Stimulated activated naive B cell treated with anti-CD40 and anti-IgM and Interleukin-4, amounts not matched to agents 10 μg/mL and 1 μg/mL and 100 μg/mL, for 72 hours (primary cell): ENCODE measurements around the gene DGKG.

Experiments used
- ATAC-seq, 2 donors: fragments of 150-1000 bp; cut with Tn5 transposase; replicated peaks; 2 replicates each; pipeline ENCODE4 v1.10.0; 2021; ENCODE audit warnings: moderate library complexity in 1 of 2
- DNase-seq: peaks from one replicate; pipeline ENCODE4 v3.0.0; 2021
- H3K27ac Mint-ChIP-seq: one replicate; pipeline ENCODE4 v1.8.0; 2022; ENCODE audit warnings: mild to moderate bottlenecking, mixed read lengths
- H3K27me3 Mint-ChIP-seq, 2 donors: one replicate each; pipeline ENCODE4 v1.8.0; 2022; ENCODE audit warnings: mixed read lengths in 2 of 2
- H3K36me3 Mint-ChIP-seq, 2 donors: one replicate each; pipeline ENCODE4 v1.8.0; 2022; ENCODE audit warnings: mixed read lengths in 2 of 2, mild to moderate bottlenecking in 1 of 2
- H3K4me1 Mint-ChIP-seq, 2 donors: one replicate each; pipeline ENCODE4 v1.8.0; 2022; ENCODE audit warnings: mixed read lengths in 2 of 2, mild to moderate bottlenecking in 1 of 2
- H3K4me3 Mint-ChIP-seq, 2 donors: one replicate each; pipeline ENCODE4 v1.8.0; 2022; ENCODE audit warnings: mild to moderate bottlenecking in 2 of 2, mixed read lengths in 2 of 2, moderate library complexity in 1 of 2
- H3K9me3 Mint-ChIP-seq, 2 donors: one replicate each; pipeline ENCODE4 v1.8.0; 2022; ENCODE audit warnings: mixed read lengths in 2 of 2, mild to moderate bottlenecking in 1 of 2

DGKG gene

GRCh38 chr3:186286114-186286513 lies 75.9 kb downstream of the DGKG start:
- peaks cover 0 to 7% of the 10 kb centered on the region in 2 donors for H3K36me3 Mint-ChIP-seq

GRCh38 chr3:186284661-186285060 lies 77.4 kb downstream of the DGKG start:
- no peak overlapping the region for H3K27ac Mint-ChIP-seq
- no peak for ATAC-seq
- H3K4me1 Mint-ChIP-seq, result peaks cover 11 to 15% of the 10 kb centered on the region in 2 donors
- peaks cover 5 to 8% of the 10 kb centered on the region in 2 donors for H3K27me3 Mint-ChIP-seq
- H3K36me3 Mint-ChIP-seq, result peaks cover 0 to 7% of the 10 kb centered on the region in 2 donors
- no peak for DNase-seq
- H3K9me3 Mint-ChIP-seq, result no peaks in the 10 kb centered on the region
- no peak overlapping the region for H3K4me3 Mint-ChIP-seq

More at GRCh38 chr3:186286114-186286513, 75.9 kb downstream of the DGKG start:
- Mint-ChIP-seq H3K4me1 (peaks cover 1 to 2% of the 10 kb centered on the region in 2 donors), H3K27me3 (peaks cover 5 to 8% of the 10 kb centered on the region in 2 donors), H3K9me3 (no peaks in the 10 kb centered on the region), H3K4me3 (no peak overlapping the region), H3K27ac (no peak overlapping the region)
- ATAC-seq (no peak), DNase-seq (no peak)

- ATAC-seq, result no peak
- no peak overlapping the region for H3K27ac Mint-ChIP-seq
- H3K9me3 Mint-ChIP-seq, result no peaks in the 10 kb centered on the region
- H3K27me3 Mint-ChIP-seq, result peaks cover 5 to 8% of the 10 kb centered on the region in 2 donors
- no peak for DNase-seq
- H3K4me1 Mint-ChIP-seq, result peaks cover 11 to 17% of the 10 kb centered on the region in 2 donors
- H3K4me3 Mint-ChIP-seq, result no peak overlapping the region
- peaks cover 0 to 4% of the 10 kb centered on the region in 2 donors for H3K36me3 Mint-ChIP-seq
Observed at GRCh38 chr3:186284349-186284652, 77.7 kb downstream of the DGKG start.

- DNase-seq (no peak), ATAC-seq (no peak)
- H3K27me3 Mint-ChIP-seq, result peaks cover 5 to 8% of the 10 kb centered on the region in 2 donors
- peaks cover 11 to 17% of the 10 kb centered on the region in 2 donors for H3K4me1 Mint-ChIP-seq
- H3K36me3 Mint-ChIP-seq, result peaks cover 0 to 4% of the 10 kb centered on the region in 2 donors
- no peak overlapping the region for H3K27ac Mint-ChIP-seq
- no peaks in the 10 kb centered on the region for H3K9me3 Mint-ChIP-seq
- H3K4me3 Mint-ChIP-seq, result no peak overlapping the region
Observed at GRCh38 chr3:186283651-186284348, 78.2 kb downstream of the DGKG start.

- Mint-ChIP-seq H3K27me3 (peaks cover 5 to 11% of the 10 kb centered on the region in 2 donors), H3K9me3 (no peaks in the 10 kb centered on the region), H3K4me1 (peaks cover 11 to 17% of the 10 kb centered on the region in 2 donors), H3K36me3 (peaks cover 0 to 4% of the 10 kb centered on the region in 2 donors), H3K4me3 (no peak overlapping the region), H3K27ac (no peak overlapping the region)
- ATAC-seq, result no peak
- no peak for DNase-seq
Observed at GRCh38 chr3:186283096-186283495, 78.9 kb downstream of the DGKG start.

- peaks cover 5 to 12% of the 10 kb centered on the region in 2 donors for H3K27me3 Mint-ChIP-seq
- H3K27ac Mint-ChIP-seq, result no peak overlapping the region
- H3K36me3 Mint-ChIP-seq, result peaks cover 0 to 4% of the 10 kb centered on the region in 2 donors
- H3K9me3 Mint-ChIP-seq, result no peaks in the 10 kb centered on the region
- H3K4me1 Mint-ChIP-seq, result peaks cover 11 to 17% of the 10 kb centered on the region in 2 donors
- ATAC-seq, result no peak
- no peak for DNase-seq
- no peak overlapping the region for H3K4me3 Mint-ChIP-seq
Observed at GRCh38 chr3:186281176-186281575, 80.9 kb downstream of the DGKG start.

GRCh38 chr3:186280737-186281136 lies 81.3 kb downstream of the DGKG start:
- Mint-ChIP-seq H3K36me3 (peaks cover 0 to under 1% of the 10 kb centered on the region in 2 donors), H3K4me3 (no peak overlapping the region), H3K27me3 (peaks cover under 1 to 9% of the 10 kb centered on the region in 2 donors), H3K9me3 (no peaks in the 10 kb centered on the region), H3K4me1 (peaks cover 11 to 17% of the 10 kb centered on the region in 2 donors), H3K27ac (peak overlapping the region; percentile 51)
- DNase-seq (no peak), ATAC-seq (no peak)

GRCh38 chr3:186277268-186277909 lies 84.6 kb downstream of the DGKG start:
- H3K27ac Mint-ChIP-seq, result no peak overlapping the region
- peaks cover 11 to 17% of the 10 kb centered on the region in 2 donors for H3K4me1 Mint-ChIP-seq
- H3K36me3 Mint-ChIP-seq, result no peaks in the 10 kb centered on the region
- H3K27me3 Mint-ChIP-seq, result peaks cover 6 to 8% of the 10 kb centered on the region in 2 donors
- no peak overlapping the region for H3K4me3 Mint-ChIP-seq
- no peaks in the 10 kb centered on the region for H3K9me3 Mint-ChIP-seq
- DNase-seq (no peak), ATAC-seq (no peak)

GRCh38 chr3:186275436-186275835 lies 86.6 kb downstream of the DGKG start:
- Mint-ChIP-seq H3K4me3 (no peak overlapping the region), H3K36me3 (no peaks in the 10 kb centered on the region), H3K4me1 (peaks cover 3 to 9% of the 10 kb centered on the region in 2 donors), H3K9me3 (no peaks in the 10 kb centered on the region), H3K27me3 (peaks cover 8 to 13% of the 10 kb centered on the region in 2 donors), H3K27ac (no peak overlapping the region)
- ATAC-seq, result no peak
- DNase-seq, result no peak

- DNase-seq, result no peak
- peaks cover 8 to 13% of the 10 kb centered on the region in 2 donors for H3K27me3 Mint-ChIP-seq
- H3K27ac Mint-ChIP-seq, result no peak overlapping the region
- no peak for ATAC-seq
- H3K9me3 Mint-ChIP-seq, result no peaks in the 10 kb centered on the region
- no peaks in the 10 kb centered on the region for H3K4me1 Mint-ChIP-seq
- H3K4me3 Mint-ChIP-seq, result no peak overlapping the region
- no peaks in the 10 kb centered on the region for H3K36me3 Mint-ChIP-seq
Observed at GRCh38 chr3:186273586-186273985, 88.4 kb downstream of the DGKG start.

- no peaks in the 10 kb centered on the region for H3K36me3 Mint-ChIP-seq
Observed at GRCh38 chr3:186270701-186271100, 91.3 kb downstream of the DGKG start.

GRCh38 chr3:186268616-186269448 lies 93.2 kb downstream of the DGKG start:
- DNase-seq (no peak), ATAC-seq (no peak)
- Mint-ChIP-seq H3K36me3 (no peaks in the 10 kb centered on the region), H3K9me3 (no peaks in the 10 kb centered on the region), H3K4me3 (no peak overlapping the region), H3K27me3 (peaks cover 9 to 20% of the 10 kb centered on the region in 2 donors), H3K27ac (no peak overlapping the region), H3K4me1 (no peaks in the 10 kb centered on the region)

More at GRCh38 chr3:186270701-186271100, 91.3 kb downstream of the DGKG start:
- no peak for DNase-seq
- no peaks in the 10 kb centered on the region for H3K9me3 Mint-ChIP-seq
- H3K4me3 Mint-ChIP-seq, result no peak overlapping the region
- no peak overlapping the region for H3K27ac Mint-ChIP-seq
- no peak for ATAC-seq
- peaks cover 9 to 23% of the 10 kb centered on the region in 2 donors for H3K27me3 Mint-ChIP-seq
- no peaks in the 10 kb centered on the region for H3K4me1 Mint-ChIP-seq

GRCh38 chr3:186267758-186268157 lies 94.3 kb downstream of the DGKG start:
- no peak for DNase-seq
- Mint-ChIP-seq H3K27me3 (peaks cover 9 to 19% of the 10 kb centered on the region in 2 donors), H3K4me1 (no peaks in the 10 kb centered on the region), H3K4me3 (no peak overlapping the region), H3K27ac (no peak overlapping the region), H3K36me3 (no peaks in the 10 kb centered on the region), H3K9me3 (no peaks in the 10 kb centered on the region)
- ATAC-seq, result no peak

- DNase-seq (no peak), ATAC-seq (no peak)
- H3K4me3 Mint-ChIP-seq, result no peak overlapping the region
- no peak overlapping the region for H3K27ac Mint-ChIP-seq
- peaks cover 17 to 26% of the 10 kb centered on the region in 2 donors for H3K27me3 Mint-ChIP-seq
- H3K4me1 Mint-ChIP-seq, result peaks cover 3 to 15% of the 10 kb centered on the region in 2 donors
- H3K36me3 Mint-ChIP-seq, result no peaks in the 10 kb centered on the region
- no peaks in the 10 kb centered on the region for H3K9me3 Mint-ChIP-seq
Observed at GRCh38 chr3:186264608-186265400, 97.2 kb downstream of the DGKG start.
